NCI-H2029 treated with DMSO at 0.1 percent for 48 hours (cell line): ENCODE results near the gene DAPK2.
"Not testable (repeated sequence)": the region's sequence is repeated elsewhere in the genome, so short reads cannot be mapped to it uniquely, and the experiment has no call there.

Experiments used
- DNase-seq: peaks from one replicate; lab custom pipeline; 2025; lab: John Stamatoyannopoulos, UW

The DAPK2 gene

GRCh38 chr15:63972801-63973200 lies 73.5 kb downstream of the DAPK2 start:
- DNase-seq = no peak

GRCh38 chr15:63971904-63972303 lies 74.4 kb downstream of the DAPK2 start:
- no peak for DNase-seq

- no peak for DNase-seq
Observed at GRCh38 chr15:63971427-63971805, 74.9 kb downstream of the DAPK2 start.

GRCh38 chr15:63970621-63971426 lies 75.5 kb downstream of the DAPK2 start:
- no peak for DNase-seq

GRCh38 chr15:63969652-63970421 lies 76.4 kb downstream of the DAPK2 start:
- DNase-seq = peak; percentile 77

GRCh38 chr15:63968700-63969099 lies 77.6 kb downstream of the DAPK2 start:
- no peak for DNase-seq

- DNase-seq = no peak
Observed at GRCh38 chr15:63968122-63968524, 78.2 kb downstream of the DAPK2 start.

- no peak for DNase-seq
Observed at GRCh38 chr15:63967616-63968015, 78.7 kb downstream of the DAPK2 start.

GRCh38 chr15:63962947-63963721 lies 83.2 kb downstream of the DAPK2 start:
- not testable (repeated sequence) for DNase-seq

- DNase-seq = no peak
Observed at GRCh38 chr15:63953524-63953923, 92.8 kb downstream of the DAPK2 start.

GRCh38 chr15:63950911-63951481 lies 95.3 kb downstream of the DAPK2 start:
- no peak for DNase-seq

- DNase-seq = no peak
Observed at GRCh38 chr15:63948971-63949370, 97.3 kb downstream of the DAPK2 start.

GRCh38 chr15:63948436-63948835 lies 97.8 kb downstream of the DAPK2 start:
- no peak for DNase-seq

GRCh38 chr15:63947228-63947627 lies 99.1 kb downstream of the DAPK2 start:
- no peak for DNase-seq

GRCh38 chr15:63946524-63947065 lies 99.7 kb downstream of the DAPK2 start:
- no peak for DNase-seq

GRCh38 chr15:63945838-63946298 lies 100.4 kb downstream of the DAPK2 start:
- DNase-seq = no peak

GRCh38 chr15:63945007-63945788 lies 101.1 kb downstream of the DAPK2 start:
- peak; percentile 17 for DNase-seq

- no peak for DNase-seq
Observed at GRCh38 chr15:63944681-63944955, 101.7 kb downstream of the DAPK2 start.

- DNase-seq = no peak
Observed at GRCh38 chr15:63943829-63944680, 102.2 kb downstream of the DAPK2 start.
